A673 (cell line): ENCODE measurements around the gene ARHGAP35. TPM values are rescaled to one million over a fixed set of nuclear protein-coding genes. Genes with fewer than 3 reads are reported as not detected.

Source experiments
- BruUV-seq: library from RNA; stranded (reverse); fragments of 400-500 nt; replicated peaks from 2 replicates; lab custom pipeline; 2021; lab: Mats Ljungman, UMichigan
- CTCF ChIA-PET: fragments of 300-600 bp; sonication (Branson Sonifier 250); formaldehyde crosslinking; loops from one replicate; lab custom pipeline; 2022; ENCODE audit warnings: antibody characterized with exemption; lab: Charles Lee
- POLR2A ChIA-PET: fragments of 300-600 bp; sonication (Branson Sonifier 250); formaldehyde crosslinking; loops from one replicate; lab custom pipeline; 2022; ENCODE audit warnings: antibody characterized with exemption; ENCODE audit not compliant: low non-redundant PET; lab: Charles Lee
- DNase-seq: peaks from one replicate; pipeline ENCODE4 v3.0.0-alpha.2; 2015; ENCODE audit warnings: low spot score
- H3K27ac ChIP-seq: fragments of 200-600 bp; sonication (generic); 2 replicates; pipeline ENCODE4 v1.5.1; 2016; ENCODE audit warnings: mixed run types, low read depth, mild to moderate bottlenecking, mixed read lengths, antibody characterized with exemption, low read length; ENCODE audit not compliant: poor library complexity, severe bottlenecking
- H3K27me3 ChIP-seq: fragments of 200-600 bp; sonication (generic); replicated peaks from 2 replicates; pipeline ENCODE4 v1.6.1; 2017; ENCODE audit warnings: mixed run types, low read depth, mild to moderate bottlenecking, mixed read lengths, antibody characterized with exemption, low read length; ENCODE audit not compliant: insufficient read depth, poor library complexity
- H3K36me3 ChIP-seq: fragments of 200-600 bp; sonication (generic); 2 replicates; pipeline ENCODE4 v1.6.1; 2016; ENCODE audit warnings: mixed run types, mild to moderate bottlenecking, mixed read lengths, antibody characterized with exemption, low read length; ENCODE audit not compliant: insufficient read depth, poor library complexity, severe bottlenecking
- H3K4me1 ChIP-seq: fragments of 200-600 bp; sonication (generic); 2 replicates; pipeline ENCODE4 v1.6.1; 2017; ENCODE audit warnings: mixed run types, mild to moderate bottlenecking, mixed read lengths, antibody characterized with exemption, low read length; ENCODE audit not compliant: insufficient read depth, poor library complexity, severe bottlenecking
- H3K4me3 ChIP-seq: fragments of 200-600 bp; sonication (generic); 2 replicates; pipeline ENCODE4 v1.5.1; 2016; ENCODE audit warnings: low read depth, mixed run types, mild to moderate bottlenecking, mixed read lengths, low read length; ENCODE audit not compliant: poor library complexity, severe bottlenecking
- H3K9me3 ChIP-seq: fragments of 200-600 bp; sonication (generic); 2 replicates; pipeline ENCODE4 v1.6.1; 2016; ENCODE audit warnings: mixed run types, low read depth, mild to moderate bottlenecking, mixed read lengths, antibody characterized with exemption, low read length; ENCODE audit not compliant: poor library complexity, severe bottlenecking
- EZH2 ChIP-seq: fragments of 200-600 bp; sonication (generic); IDR thresholded peaks from 2 replicates; pipeline ENCODE4 v1.6.1; 2017; ENCODE audit warnings: borderline replicate concordance, low read depth, mild to moderate bottlenecking, mixed read lengths, antibody characterized with exemption, low read length; ENCODE audit not compliant: poor library complexity, severe bottlenecking
- intact Hi-C: fragments of 100-400 bp; cut with micrococcal nuclease; formaldehyde crosslinking; loops from one replicate; pipeline ENCODE4 v1.10.0; 2022; ENCODE audit not compliant: unreplicated experiment
- total RNA-seq: library from RNA; stranded (reverse); gene quantifications from 2 replicates; pipeline ENCODE4 v1.2.3, GENCODE V29; 2021
- TF ChIP-seq, protein P1 (sequence below): fragments of 300-800, 200-600 bp; sonication (generic); conservative IDR thresholded peaks from 2 replicates; pipeline ENCODE4 v1.5.1; 2017; ENCODE audit warnings: low read depth, mild to moderate bottlenecking, antibody characterized with exemption, low read length, moderate library complexity, mixed read lengths

The ARHGAP35 gene
- total RNA-seq, 1 experiment from 2014 or later: 76.7 TPM

DNA sequence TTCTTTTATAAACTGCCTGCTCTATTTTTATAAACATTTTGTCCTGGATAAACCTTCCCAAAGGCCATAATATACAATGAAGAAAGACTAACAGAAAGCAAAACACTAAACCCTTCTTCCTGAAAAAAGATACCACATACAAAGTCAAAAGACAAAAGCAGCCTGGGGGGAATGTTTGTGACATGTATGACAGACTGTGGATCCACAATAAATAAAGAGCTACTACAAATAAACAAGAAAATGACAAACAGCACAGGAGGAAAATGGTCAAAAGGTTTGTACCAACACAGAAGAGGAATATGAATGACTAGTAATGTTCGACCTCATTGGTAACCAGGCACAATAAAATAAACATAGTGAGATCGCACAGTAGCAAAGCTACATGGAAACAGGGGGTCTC lies 29.9 kb upstream of the ARHGAP35 start:
- Histone ChIP-seq H3K4me3 (no peak overlapping the region), H3K4me1 (no peaks in the 10 kb centered on the region), H3K9me3 (no peaks in the 10 kb centered on the region), H3K27ac (no peak overlapping the region), H3K36me3 (no peaks in the 10 kb centered on the region), H3K27me3 (no peaks in the 10 kb centered on the region)
- intact Hi-C loops: no loop called here
- no TSS peak for BruUV-seq
- ChIA-PET POLR2A (no interaction called here), CTCF (no interaction called here)
- TF ChIP-seq, protein P1, sequence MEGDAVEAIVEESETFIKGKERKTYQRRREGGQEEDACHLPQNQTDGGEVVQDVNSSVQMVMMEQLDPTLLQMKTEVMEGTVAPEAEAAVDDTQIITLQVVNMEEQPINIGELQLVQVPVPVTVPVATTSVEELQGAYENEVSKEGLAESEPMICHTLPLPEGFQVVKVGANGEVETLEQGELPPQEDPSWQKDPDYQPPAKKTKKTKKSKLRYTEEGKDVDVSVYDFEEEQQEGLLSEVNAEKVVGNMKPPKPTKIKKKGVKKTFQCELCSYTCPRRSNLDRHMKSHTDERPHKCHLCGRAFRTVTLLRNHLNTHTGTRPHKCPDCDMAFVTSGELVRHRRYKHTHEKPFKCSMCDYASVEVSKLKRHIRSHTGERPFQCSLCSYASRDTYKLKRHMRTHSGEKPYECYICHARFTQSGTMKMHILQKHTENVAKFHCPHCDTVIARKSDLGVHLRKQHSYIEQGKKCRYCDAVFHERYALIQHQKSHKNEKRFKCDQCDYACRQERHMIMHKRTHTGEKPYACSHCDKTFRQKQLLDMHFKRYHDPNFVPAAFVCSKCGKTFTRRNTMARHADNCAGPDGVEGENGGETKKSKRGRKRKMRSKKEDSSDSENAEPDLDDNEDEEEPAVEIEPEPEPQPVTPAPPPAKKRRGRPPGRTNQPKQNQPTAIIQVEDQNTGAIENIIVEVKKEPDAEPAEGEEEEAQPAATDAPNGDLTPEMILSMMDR: no peak
- TF ChIP-seq EZH2: no peak
- no peak for DNase-seq

DNA sequence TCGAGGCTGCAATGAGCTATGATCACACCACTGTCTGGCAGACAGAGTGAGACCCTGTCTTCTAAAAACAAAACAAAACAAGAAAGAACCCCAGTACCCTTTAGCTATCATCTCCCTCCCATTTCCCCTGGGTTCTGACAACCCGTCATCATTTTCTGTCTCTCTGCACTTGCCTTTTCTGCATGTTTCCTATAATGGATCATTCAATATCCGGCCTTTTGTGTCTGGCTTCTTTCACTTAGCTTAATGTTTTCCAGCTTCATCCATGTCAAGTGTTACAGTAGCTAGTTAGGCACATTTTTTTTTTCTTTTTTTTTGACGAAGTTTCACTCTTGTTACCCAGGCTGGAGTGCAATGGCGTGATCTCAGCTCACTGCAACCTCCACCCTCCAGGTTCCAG lies 26.7 kb upstream of the ARHGAP35 start:
- CTCF ChIA-PET: no interaction called here
- H3K27me3 ChIP-seq: no peaks in the 10 kb centered on the region
- no peak overlapping the region for H3K4me3 ChIP-seq
- no peak overlapping the region for H3K27ac ChIP-seq
- no peaks in the 10 kb centered on the region for H3K9me3 ChIP-seq
- peaks cover 15% of the 10 kb centered on the region for H3K36me3 ChIP-seq
- peak; percentile 48 for DNase-seq
- no TSS peak for BruUV-seq
- intact Hi-C loops: loop anchor here (2.0 kb wide), 1 partner anchor 73 kb away; no protein-coding TSS in a partner anchor
- no peak for TF ChIP-seq EZH2
- TF ChIP-seq, protein P1: no peak
- no peaks in the 10 kb centered on the region for H3K4me1 ChIP-seq
- POLR2A ChIA-PET: no interaction called here

DNA sequence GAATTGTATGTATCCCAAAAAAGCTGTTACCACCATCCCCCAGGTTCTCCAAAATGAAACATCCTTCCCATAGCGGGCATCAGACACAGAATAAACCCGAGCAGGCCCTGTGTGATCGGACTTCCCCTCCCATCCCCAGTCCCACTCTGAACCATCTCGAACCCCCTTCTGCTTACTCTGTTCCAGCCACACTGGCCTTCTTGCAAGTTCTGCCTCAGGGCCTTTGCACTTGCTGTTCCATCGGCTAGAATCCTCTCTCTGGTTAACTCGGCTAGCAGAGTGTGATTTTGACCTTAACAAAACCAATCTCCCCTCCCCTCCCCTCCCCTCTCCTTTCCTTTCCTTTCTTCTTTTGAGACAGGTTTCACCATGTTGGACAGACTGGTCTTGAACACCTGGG lies 25.8 kb upstream of the ARHGAP35 start:
- ChIA-PET POLR2A (no interaction called here), CTCF (interaction anchor here (0.7 kb wide), 1 partner anchor 49 kb away, joined by 3 read pairs; no protein-coding TSS in a partner anchor)
- H3K4me1 ChIP-seq: no peaks in the 10 kb centered on the region
- intact Hi-C loops: loop anchor here (2.0 kb wide), 1 partner anchor 74 kb away; no protein-coding TSS in a partner anchor
- H3K27me3 ChIP-seq: no peaks in the 10 kb centered on the region
- peaks cover 23% of the 10 kb centered on the region for H3K36me3 ChIP-seq
- no peaks in the 10 kb centered on the region for H3K9me3 ChIP-seq
- H3K4me3 ChIP-seq: no peak overlapping the region
- TF ChIP-seq EZH2: no peak
- TF ChIP-seq, protein P1: no peak
- BruUV-seq: no TSS peak
- no peak overlapping the region for H3K27ac ChIP-seq
- no peak for DNase-seq
